Activated CD8-positive, alpha-beta memory T cell treated with anti-CD3 and anti-CD28 coated beads for 36 hours (primary cell): ENCODE measurements around the gene PGAP6. TPM values are rescaled to one million over a fixed set of nuclear protein-coding genes. Genes with fewer than 3 reads are reported as not detected.
"Not testable (repeated sequence)": the region's sequence is repeated elsewhere in the genome, so short reads cannot be mapped to it uniquely, and the experiment has no call there.

Source experiments
- CTCF ChIA-PET: fragments of 350-600 bp; sonication (Branson Sonifier 250); formaldehyde crosslinking; loops from one replicate; lab custom pipeline; 2021; ENCODE audit warnings: antibody characterized with exemption; lab: Charles Lee
- POLR2A ChIA-PET: fragments of 350-600 bp; sonication (Branson Sonifier 250); formaldehyde crosslinking; loops from one replicate; lab custom pipeline; 2021; ENCODE audit warnings: antibody characterized with exemption; lab: Charles Lee
- total RNA-seq, 2 experiments: library from RNA; stranded (reverse); gene quantifications; one replicate each; pipeline ENCODE4 v1.2.3, GENCODE V29; 2021

PGAP6 gene, protein sequence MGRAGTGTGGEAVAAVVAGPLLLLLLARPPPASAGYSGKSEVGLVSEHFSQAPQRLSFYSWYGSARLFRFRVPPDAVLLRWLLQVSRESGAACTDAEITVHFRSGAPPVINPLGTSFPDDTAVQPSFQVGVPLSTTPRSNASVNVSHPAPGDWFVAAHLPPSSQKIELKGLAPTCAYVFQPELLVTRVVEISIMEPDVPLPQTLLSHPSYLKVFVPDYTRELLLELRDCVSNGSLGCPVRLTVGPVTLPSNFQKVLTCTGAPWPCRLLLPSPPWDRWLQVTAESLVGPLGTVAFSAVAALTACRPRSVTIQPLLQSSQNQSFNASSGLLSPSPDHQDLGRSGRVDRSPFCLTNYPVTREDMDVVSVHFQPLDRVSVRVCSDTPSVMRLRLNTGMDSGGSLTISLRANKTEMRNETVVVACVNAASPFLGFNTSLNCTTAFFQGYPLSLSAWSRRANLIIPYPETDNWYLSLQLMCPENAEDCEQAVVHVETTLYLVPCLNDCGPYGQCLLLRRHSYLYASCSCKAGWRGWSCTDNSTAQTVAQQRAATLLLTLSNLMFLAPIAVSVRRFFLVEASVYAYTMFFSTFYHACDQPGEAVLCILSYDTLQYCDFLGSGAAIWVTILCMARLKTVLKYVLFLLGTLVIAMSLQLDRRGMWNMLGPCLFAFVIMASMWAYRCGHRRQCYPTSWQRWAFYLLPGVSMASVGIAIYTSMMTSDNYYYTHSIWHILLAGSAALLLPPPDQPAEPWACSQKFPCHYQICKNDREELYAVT
- 10 to 100 TPM; 33.9 to 36.9 TPM for total RNA-seq

DNA sequence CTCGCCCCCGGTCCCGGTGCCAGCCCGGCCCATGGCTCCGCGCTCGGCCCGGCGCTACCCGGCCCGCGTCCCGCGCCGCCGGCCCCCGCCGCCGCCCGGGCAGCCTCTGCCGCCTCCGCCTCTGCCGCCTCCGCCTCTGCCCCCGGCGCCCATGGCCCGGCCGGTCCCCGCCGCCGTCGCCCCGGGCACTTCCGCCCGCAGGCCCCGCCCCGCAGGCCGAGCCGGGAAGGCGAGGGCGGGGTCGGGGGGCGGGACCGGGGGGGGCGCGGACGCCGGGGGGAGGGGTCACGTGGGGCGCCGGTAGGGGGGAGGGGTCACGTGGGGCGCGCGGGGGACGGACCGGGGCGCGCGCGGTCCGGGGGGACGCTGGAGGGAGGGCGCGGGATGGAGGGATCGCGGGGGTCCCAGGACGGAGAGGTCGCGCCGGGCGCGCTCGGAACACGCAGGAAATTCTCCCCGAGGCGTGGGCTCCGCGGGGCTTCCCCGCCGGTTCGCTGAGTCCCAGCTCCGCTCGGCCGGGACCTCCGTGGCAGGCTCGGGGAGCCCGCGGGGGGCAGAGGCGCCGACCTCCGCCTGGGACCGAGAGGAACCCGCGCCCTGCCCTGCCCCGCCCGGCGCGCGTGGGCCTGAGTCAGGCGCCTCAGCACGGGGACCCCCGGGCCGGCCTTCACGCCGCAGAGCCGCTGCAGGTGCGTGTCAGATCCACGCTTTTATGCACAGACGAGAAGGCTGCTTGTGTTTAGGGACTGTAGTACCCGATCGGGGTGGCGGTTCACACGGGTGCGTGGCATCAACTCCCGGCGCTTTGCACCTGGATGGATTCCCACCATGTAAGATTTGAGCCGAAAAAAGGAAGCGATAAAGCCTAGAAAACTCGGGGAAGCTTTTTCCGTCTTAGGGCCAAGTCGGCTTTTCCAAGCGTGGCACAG, at the start of gene PGAP6:
Gene PGAP6 (minus strand): TSS at position 190 of the 929 bp plus-strand sequence. CDS start 157 bp downstream, at position 33.
- POLR2A ChIA-PET: interaction anchor here (0.8 kb wide), 1 partner anchor 145 kb away, joined by 3 read pairs; the partner anchor contains the start of gene CAPN15
- CTCF ChIA-PET: interaction anchor here (1.1 to 1.9 kb wide), 2 partner anchors 10 to 20 kb away, joined by 3 to 5 read pairs; no protein-coding TSS in a partner anchor

DNA sequence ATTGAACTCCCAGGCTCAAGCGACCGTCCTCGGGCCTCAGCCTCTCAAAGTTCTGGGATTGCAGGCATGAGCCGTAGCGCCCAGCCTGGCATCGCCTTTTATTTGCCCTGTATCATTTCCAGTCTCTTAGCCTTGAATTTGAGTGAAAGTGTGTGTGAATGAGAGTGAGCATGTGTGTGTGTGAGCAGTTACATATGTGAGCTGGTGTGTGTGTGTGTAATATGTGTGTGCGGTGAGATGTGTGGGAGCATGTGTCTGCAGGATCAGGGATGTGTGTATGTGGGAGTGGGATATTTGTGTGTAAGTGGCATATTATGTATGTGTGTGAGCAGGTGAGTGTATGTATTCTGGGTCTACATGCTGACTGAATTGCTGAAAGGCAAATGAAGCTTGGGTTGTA, 49.1 kb upstream of the PGAP6 start:
- POLR2A ChIA-PET: no interaction called here
- CTCF ChIA-PET: no interaction called here

DNA sequence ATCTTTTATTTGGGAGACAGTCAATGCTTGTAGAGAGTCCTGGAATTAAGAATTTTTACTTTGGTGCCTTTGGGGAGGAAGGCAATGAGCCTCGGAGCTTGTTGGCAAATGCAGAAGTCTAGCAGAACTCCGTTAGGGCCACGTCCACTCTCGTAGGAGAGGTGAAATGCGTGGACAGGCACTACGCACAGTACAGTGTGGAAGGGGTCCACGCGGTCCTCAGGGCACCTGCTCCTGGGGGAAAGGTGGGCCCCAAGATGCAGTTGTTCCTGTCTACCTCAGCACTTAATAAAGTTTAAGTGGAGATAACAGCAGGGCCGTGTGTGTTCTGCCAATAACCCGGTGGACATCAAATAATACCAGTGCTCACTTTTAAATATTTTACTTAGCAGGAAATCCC, 45.5 kb upstream of the PGAP6 start:
- ChIA-PET POLR2A (no interaction called here), CTCF (no interaction called here)

DNA sequence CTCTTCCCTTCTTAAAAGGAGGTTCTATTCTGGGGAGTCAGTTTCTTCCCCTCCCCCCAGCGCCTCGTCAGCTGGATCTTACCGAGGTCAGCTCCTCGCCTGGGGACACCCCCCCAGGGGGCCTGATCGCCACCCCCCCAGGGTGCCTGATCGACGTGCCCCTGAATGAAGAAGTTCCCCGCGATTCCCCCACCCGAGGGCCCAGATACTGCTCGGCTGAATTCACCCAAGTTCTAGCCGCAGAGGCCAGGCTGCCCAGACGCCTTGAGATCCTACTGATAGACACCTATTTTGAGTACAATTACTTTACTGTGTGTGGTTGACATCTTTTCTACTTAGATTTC, 45.1 kb upstream of the PGAP6 start:
- ChIA-PET POLR2A (interaction anchor here (0.9 kb wide), 1 partner anchor 25 kb away, joined by 3 read pairs; the partner anchor contains the start of gene DECR2), CTCF (no interaction called here)

DNA sequence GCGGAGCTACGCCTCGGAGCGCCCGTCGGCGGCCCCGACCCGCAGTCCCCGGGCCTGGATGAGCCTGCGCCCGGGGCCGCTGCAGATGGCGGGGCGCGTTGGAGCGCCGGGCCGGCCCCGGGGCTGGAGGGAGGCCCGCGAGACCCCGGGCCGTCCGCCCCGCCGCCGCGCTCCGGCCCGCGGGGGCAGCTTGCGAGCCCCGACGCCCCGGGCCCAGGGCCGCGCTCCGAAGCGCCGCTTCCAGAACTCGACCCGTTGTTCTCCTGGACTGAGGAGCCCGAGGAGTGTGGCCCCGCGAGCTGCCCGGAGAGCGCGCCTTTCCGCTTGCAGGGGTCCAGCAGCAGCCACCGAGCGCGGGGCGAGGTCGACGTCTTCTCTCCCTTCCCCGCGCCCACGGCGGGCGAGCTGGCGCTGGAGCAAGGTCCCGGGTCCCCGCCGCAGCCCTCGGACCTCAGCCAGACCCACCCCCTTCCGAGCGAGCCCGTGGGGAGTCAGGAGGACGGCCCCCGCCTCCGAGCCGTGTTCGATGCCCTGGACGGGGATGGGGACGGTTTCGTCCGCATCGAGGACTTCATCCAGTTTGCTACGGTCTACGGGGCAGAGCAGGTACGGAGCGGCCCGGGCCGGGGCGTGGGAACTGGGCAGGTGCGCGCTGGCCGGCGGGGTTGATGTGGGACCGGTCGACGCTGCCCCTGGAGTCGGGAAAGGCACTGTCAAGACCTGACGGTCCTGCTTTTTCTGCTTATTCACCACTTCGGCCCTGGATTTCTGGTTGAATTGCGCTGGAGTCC, 44.5 kb upstream of the PGAP6 start:
- ChIA-PET POLR2A (interaction anchor here (0.9 kb wide), 1 partner anchor 25 kb away, joined by 3 read pairs; the partner anchor contains the start of gene DECR2), CTCF (interaction anchor here (1.9 kb wide), 1 partner anchor 35 kb away, joined by 6 read pairs; no protein-coding TSS in a partner anchor)

DNA sequence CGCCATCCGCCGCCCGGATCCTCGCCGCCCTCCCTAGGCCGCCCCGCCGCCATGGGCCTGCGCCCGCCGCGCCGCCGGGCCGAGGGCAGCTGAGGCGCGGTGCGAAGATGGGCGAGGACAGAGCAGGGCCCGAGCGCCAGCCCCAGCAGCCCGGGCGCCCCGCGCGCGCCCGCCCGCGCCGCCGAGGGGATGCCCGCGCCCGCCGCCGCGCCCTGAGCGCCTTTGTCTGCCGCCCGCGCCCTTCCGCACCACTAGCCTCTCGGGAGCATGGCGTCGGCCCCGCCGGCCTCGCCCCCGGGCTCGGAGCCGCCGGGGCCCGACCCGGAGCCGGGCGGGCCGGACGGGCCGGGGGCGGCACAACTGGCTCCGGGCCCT, 43.9 kb upstream of the PGAP6 start:
- ChIA-PET CTCF (interaction anchor here (0.9 to 1.9 kb wide), 3 partner anchors 24 to 100 kb away, joined by 3 to 6 read pairs (median 5); partner anchors contain the start of gene DECR2), POLR2A (interaction anchor here (0.9 kb wide), 2 partner anchors 24 to 27 kb away, joined by 3 read pairs; partner anchors contain the start of gene DECR2)

DNA sequence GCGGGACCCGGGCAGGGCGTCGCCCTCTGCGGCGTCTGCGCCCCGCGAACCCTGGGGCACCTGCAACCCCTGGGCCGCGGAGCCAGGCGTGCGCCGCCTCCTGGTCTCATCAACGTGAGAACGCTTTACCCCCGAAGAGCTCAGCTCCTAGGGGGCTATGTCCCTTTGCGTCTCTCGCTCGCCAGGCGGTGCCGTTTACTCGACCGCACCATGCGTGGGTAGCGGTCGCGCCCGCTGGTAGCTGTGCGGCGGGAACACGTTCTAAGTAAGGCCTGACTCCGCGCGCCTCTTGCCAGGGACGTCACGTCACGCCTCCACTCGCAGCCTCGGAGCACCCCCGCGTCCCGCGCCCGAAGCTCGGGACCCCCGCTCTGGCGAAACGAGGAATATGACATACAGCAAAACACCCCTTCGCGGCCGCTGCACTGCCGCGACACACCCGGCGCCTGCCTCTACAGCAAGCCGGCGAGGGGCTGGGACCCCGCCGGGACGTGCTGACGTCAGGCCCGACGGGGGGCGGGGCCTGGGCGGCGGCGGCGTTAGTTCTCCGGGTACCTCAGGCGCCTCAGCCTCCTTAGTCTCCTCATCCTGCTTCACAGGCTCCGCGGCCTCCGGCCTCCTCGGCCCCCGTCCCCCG, 43.4 kb upstream of the PGAP6 start, which contains the start of gene RAB11FIP3:
Gene RAB11FIP3 (plus strand): TSS at position 568 of the 637 bp plus-strand sequence. CDS start 358 bp downstream, outside the sequence.
- CTCF ChIA-PET: interaction anchor here (0.9 to 1.9 kb wide), 4 partner anchors 23 to 102 kb away, joined by 3 to 6 read pairs (median 4); partner anchors contain the start of genes CAPN15 and DECR2
- POLR2A ChIA-PET: interaction anchor here (0.7 to 1.0 kb wide), 3 partner anchors 11 to 33 kb away, joined by 3 read pairs; no protein-coding TSS in a partner anchor

DNA sequence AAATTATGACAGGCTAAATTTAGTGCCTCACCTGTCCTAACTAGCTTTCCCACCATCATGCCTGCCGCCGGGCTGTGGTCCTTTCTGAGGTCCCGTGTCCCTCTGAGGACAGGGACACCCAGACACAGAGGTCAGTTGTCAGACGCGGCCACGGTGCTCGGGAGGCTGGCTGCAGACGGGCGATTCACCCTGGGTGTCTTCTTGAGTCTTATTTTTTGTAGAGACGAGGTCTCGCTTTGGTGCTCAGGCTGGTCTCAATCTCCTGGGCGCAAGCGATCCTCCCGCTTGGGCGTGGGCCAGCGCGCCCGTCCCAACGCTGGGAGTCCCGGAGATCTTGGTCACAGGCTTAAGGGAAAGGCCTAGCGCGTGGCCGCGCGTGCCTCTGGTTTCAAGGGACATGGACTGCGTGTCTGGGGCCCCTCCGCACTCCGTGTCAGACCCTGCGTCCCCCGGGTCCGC, 42.9 kb upstream of the PGAP6 start:
- CTCF ChIA-PET: interaction anchor here (0.9 to 1.9 kb wide), 4 partner anchors 23 to 103 kb away, joined by 3 to 6 read pairs (median 4); partner anchors contain the start of genes CAPN15 and DECR2
- POLR2A ChIA-PET: interaction anchor here (0.7 to 1.0 kb wide), 3 partner anchors 12 to 33 kb away, joined by 3 read pairs; no protein-coding TSS in a partner anchor

DNA sequence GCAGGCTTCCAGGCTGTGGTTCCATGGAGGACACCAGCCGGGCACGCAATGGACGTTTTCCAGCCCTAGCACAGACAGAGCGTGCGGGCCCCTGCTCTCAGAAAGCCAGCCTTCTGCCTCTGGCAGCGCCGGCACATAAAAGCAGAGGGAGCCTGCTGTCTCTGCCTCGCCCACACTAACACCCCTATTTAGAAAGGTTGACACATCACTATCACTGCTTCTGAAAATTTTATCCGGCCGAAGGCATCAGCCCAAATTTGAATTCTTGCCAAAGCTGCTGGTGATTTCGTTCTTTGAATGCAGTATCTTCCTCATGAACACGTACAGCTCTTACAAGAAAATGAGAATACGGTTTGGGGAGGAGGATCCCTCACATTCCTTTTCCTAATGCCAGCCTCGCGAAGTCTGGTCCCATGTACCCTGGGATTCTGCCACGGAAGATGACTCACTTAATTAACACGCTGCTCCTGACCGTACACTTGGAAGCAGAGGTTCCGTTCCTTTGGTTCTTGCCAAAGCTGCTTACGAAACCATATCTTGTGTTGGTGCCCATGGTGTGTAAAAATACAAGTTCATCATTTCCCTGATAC, 42.4 kb upstream of the PGAP6 start:
- ChIA-PET POLR2A (no interaction called here), CTCF (interaction anchor here (1.9 kb wide), 1 partner anchor 32 kb away, joined by 6 read pairs; no protein-coding TSS in a partner anchor)

DNA sequence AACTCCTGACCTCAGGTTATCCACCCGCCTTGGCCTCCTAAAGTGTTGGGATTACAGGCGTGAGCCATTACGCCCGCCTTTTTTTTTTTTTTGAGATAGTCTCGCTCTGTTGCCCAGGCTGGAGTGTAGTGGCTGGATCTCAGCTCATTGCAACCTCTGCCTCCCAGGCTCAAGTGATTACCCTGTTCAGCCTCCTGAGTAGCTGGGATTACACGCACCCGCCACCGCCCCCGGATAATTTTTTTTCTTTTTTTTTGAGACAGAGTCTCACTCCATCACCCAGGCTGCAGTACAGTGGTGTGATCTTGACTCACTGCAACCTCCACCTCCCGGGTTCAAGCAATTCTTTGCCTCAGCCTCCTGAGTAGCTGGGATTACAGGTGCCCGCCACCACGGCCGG, 40.4 kb upstream of the PGAP6 start:
- CTCF ChIA-PET, POLR2A ChIA-PET: not testable (repeated sequence)

DNA sequence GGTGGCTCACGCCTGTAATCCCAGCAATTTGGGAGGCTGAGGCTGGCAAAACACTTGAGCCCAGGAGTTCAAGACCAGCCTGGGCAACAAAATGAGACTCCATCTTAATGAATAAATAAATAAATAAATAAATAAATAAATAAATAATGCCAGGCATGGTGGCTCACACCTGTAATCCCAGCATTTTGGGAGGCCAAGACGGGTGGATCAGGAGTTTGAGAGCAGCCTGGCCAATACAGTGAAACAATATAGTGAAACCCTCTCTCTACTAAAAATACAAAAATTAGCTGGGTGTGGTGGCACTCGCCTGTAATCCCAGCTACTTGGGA, 33.4 kb upstream of the PGAP6 start:
- CTCF ChIA-PET, POLR2A ChIA-PET: not testable (repeated sequence)

DNA sequence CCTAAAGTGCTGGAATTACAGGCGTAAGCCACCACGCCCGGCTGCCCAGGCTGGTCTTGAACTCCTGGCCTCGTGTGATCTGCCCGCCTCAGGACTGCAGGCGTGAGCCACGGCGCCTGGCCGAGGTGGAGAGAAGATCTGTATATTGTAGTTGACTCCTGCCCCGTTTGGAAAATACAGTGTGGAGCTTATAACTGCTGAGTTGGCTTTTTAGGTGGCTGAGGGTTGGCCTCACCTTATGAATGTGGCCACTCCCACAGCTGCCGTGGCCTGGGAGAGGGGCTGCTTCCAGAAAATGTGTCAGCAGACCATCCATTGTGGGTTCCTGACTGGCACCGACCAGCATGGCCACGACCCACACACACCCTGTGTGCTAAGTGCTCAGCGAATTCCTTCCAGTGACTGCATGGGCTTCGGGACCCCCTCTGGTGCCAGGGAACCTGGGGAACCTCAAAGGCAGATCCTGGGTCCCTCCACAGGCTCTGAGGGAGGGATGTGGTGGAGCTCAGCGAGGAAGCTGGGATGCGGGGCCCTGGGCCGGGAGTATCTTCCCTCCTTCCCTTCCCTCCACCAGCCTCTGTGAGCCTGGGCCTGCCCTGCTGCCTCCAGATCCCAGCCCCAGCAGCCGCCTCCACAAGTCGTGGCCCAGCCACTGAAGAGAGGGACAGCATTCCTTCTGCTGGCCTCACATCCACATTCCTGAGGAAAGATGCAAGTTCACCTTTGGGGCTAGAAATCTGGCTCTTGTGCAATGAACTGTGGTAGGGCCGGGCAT, 32.8 kb upstream of the PGAP6 start:
- ChIA-PET CTCF (no interaction called here), POLR2A (no interaction called here)

DNA sequence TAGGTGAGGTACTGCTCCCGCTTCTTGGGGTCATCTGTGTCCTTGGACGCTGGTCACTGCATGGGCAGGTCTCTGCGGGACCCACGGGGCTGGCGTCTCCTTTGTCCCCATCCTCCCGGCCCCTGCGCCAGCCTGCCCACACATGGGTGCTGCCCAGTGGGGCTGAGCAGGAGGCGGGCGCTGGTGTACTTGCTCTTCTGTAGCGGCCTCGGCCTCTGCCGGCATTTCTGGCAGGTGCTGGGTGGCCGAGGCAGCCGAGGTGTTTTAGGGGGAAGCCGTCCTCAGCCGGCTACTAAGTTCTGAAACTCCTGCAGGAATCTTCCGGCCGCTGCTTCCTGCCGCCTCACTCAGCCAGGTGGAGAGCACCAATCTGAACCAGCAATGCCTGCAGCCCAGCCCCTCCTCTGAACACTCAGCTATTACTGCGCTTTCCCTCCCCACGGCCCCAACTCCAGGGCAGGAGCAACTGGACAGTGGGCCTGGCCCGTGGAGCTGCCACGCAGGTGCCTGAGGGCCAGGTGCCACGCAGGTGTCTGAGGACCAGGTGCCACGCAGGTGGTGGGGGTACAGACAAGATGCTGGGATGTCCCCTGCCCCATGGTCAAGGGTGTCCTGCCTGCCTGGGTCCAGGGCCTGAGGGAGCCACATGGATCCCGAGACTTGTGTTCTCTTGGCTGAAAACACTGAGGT, 29.9 kb upstream of the PGAP6 start:
- POLR2A ChIA-PET: no interaction called here

DNA sequence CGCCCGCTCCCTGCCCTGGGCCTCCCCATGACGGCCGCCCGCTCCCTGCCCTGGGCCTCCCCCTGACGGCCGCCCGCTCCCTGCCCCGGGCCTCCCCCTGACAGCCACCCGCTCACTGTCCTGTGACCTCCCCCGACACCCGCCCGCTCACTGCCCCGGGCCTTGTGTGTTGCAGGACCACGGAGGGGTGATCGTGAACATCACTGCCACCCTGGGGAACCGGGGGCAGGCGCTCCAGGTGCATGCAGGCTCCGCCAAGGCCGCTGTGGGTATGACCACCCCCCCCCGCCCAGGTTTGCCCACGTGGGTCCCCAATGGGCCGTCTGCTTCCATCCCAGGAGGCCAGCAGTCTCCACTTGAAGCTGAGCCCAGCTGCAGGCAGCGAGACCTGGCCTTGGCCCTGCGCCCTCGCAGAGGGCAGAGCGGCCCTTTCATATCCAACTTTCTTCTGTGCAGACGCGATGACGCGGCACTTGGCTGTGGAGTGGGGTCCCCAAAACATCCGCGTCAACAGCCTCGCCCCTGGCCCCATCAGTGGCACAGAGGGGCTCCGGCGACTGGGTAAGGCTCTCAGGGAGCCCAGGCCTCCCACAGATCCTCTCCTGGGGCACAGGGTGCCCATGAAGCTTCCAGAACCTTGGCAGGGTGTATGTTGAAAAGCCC, 28.9 kb upstream of the PGAP6 start:
- CTCF ChIA-PET: no interaction called here
- POLR2A ChIA-PET: no interaction called here

More for the DNA sequence above, 29.9 kb upstream of the PGAP6 start:
- CTCF ChIA-PET: no interaction called here

DNA sequence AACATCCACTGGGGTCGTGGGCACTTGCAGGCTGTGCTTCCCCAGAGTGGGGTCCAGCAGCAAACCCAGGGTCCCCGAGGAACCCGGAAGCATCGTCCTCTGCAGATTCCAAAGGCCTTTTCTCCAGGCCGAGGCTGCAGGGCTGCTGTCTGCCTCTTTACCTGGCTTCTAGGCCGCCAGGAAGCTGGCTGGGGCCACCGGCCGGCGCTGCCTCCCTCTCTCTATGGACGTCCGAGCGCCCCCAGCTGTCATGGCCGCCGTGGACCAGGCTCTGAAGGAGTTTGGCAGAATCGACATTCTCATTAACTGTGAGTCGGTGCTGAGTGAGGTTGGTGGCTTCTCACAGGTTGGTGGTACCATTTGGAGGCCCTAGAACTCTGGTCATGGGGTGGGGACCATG, 25.5 kb upstream of the PGAP6 start:
- ChIA-PET CTCF (no interaction called here), POLR2A (interaction anchor here (0.6 kb wide), 1 partner anchor 21 kb away, joined by 3 read pairs; no protein-coding TSS in a partner anchor)
